K562 (cell line): ENCODE results near the gene ADNP2. TPM values are rescaled to one million over a fixed set of nuclear protein-coding genes. Genes with fewer than 3 reads are reported as not detected.

Experiments
- ATAC-seq: fragments of 200-7000 bp; cut with Tn5 transposase; 3 replicates; pipeline ENCODE4 v1.9.1; 2020; ENCODE audit warnings: moderate library complexity
- BruUV-seq: library from RNA; stranded (reverse); fragments of 400-500 nt; replicated peaks from 2 replicates; lab custom pipeline; 2021; lab: Mats Ljungman, UMichigan
- CTCF ChIA-PET: fragments of 300-600 bp; formaldehyde crosslinking; extraction: SDS; loops from one replicate; lab custom pipeline; 2021; ENCODE audit warnings: low intra/inter-chr PET ratio; lab: Yijun Ruan, JAX
- POLR2A ChIA-PET: fragments of 300-600, 350-650 bp; sonication (Branson Sonifier 250); formaldehyde crosslinking; extraction: SDS; loops from one replicate; lab custom pipeline; 2021; ENCODE audit warnings: antibody characterized with exemption, inconsistent platforms; lab: Yijun Ruan, JAX
- DNase-seq, 4 experiments: peaks; one replicate each; pipeline versions ENCODE4 v3.0.0 to v3.0.0-alpha.2; 2011 to 2018; ENCODE audit warnings: low spot score in 3 of 4, mixed read lengths in 3 of 4; ENCODE audit errors: extremely low read depth in 1 of 4
- FAIRE-seq: peaks from 2 replicates; lab custom pipeline; 2011; peaks lifted over from hg19 to GRCh38; lab: Jason Lieb, UNC
- H2AFZ ChIP-seq: 2 replicates; pipeline ENCODE4 v1.6.0; 2011; ENCODE audit warnings: low read depth, low read length, control low read depth, inconsistent platforms
- H3K27ac ChIP-seq: fragments of 200-600 bp; 3 replicates; pipeline ENCODE4 v1.8.0; 2011; ENCODE audit warnings: low read depth, mild to moderate bottlenecking, control low read depth, inconsistent platforms, low read length, moderate library complexity, mixed read lengths; ENCODE audit errors: extremely low read depth
- H3K27me3 ChIP-seq, 2 experiments: fragments of 300-600 bp in 1 of 2; 2 replicates in 1 of 2; 3 replicates in 1 of 2; pipeline versions ENCODE4 v1.6.0 to v1.8.0; 2011; ENCODE audit warnings: inconsistent platforms in 2 of 2, low read length in 2 of 2, mild to moderate bottlenecking in 1 of 2, mixed read lengths in 1 of 2, moderate library complexity in 1 of 2; ENCODE audit not compliant: control insufficient read depth in 2 of 2, insufficient read depth in 2 of 2
- H3K36me3 ChIP-seq: fragments of 300-600 bp; 3 replicates; pipeline ENCODE4 v1.8.0; 2011; ENCODE audit warnings: mild to moderate bottlenecking, low read length, inconsistent platforms; ENCODE audit not compliant: control insufficient read depth, insufficient read depth
- H3K4me1 ChIP-seq, 2 experiments: fragments of 200-600 bp in 1 of 2; replicated peaks in 1 of 2; 2 replicates in 1 of 2; 3 replicates in 1 of 2; pipeline versions ENCODE4 v1.5.1 to v1.8.0; 2011; ENCODE audit warnings: inconsistent platforms in 2 of 2, low read length in 2 of 2, mild to moderate bottlenecking in 1 of 2, mixed read lengths in 1 of 2, moderate library complexity in 1 of 2; ENCODE audit not compliant: control insufficient read depth in 2 of 2, insufficient read depth in 2 of 2
- H3K4me2 ChIP-seq: 2 replicates; pipeline ENCODE4 v1.6.1; 2011; ENCODE audit warnings: low read length, control low read depth, inconsistent platforms, mixed read lengths; ENCODE audit not compliant: insufficient read depth
- H3K4me3 ChIP-seq: fragments of 200-600 bp; sonication (generic), shearing (Covaris generic); 2 replicates; pipeline ENCODE4 v1.5.1; 2016; ENCODE audit warnings: control low read depth, inconsistent platforms
- H3K79me2 ChIP-seq: fragments of 200-600 bp; 3 replicates; pipeline ENCODE4 v1.8.0; 2011; ENCODE audit warnings: low read length, inconsistent platforms; ENCODE audit not compliant: control insufficient read depth, insufficient read depth
- H3K9ac ChIP-seq, 2 experiments: 2 replicates each; pipeline versions ENCODE4 v1.6.0 to v1.6.1; 2011; ENCODE audit warnings: low read depth in 2 of 2, low read length in 2 of 2, control low read depth in 1 of 2, inconsistent platforms in 1 of 2, mild to moderate bottlenecking in 1 of 2, mixed read lengths in 1 of 2; ENCODE audit not compliant: insufficient read depth in 1 of 2
- H3K9me1 ChIP-seq: one replicate; pipeline ENCODE4 v1.6.0; 2011; ENCODE audit warnings: inconsistent platforms, mild to moderate bottlenecking, low read length, moderate library complexity; ENCODE audit not compliant: control insufficient read depth, insufficient read depth
- H3K9me3 ChIP-seq: replicated peaks from 2 replicates; pipeline ENCODE4 v1.5.1; 2011; ENCODE audit warnings: low read depth, low read length, inconsistent platforms; ENCODE audit not compliant: control insufficient read depth, insufficient read depth
- H4K20me1 ChIP-seq: replicated peaks from 2 replicates; pipeline ENCODE4 v1.6.1; 2011; ENCODE audit warnings: low read length, inconsistent platforms, mixed read lengths; ENCODE audit not compliant: control insufficient read depth, insufficient read depth
- ETV1 ChIP-seq: fragments of 450-650 bp; conservative IDR thresholded peaks from 2 replicates; pipeline ENCODE4 v1.6.1; 2016; ENCODE audit warnings: missing genetic modification characterization, control low read depth, low read depth, missing compliant biosample characterization
- MTF1 ChIP-seq: fragments of 250-450 bp; sonication (Bioruptor Pico); IDR thresholded peaks from 2 replicates; pipeline ENCODE4 v1.9.0; 2021; ENCODE audit warnings: moderate library complexity, mild to moderate bottlenecking, inconsistent platforms, borderline replicate concordance
- NCOA6 ChIP-seq: fragments of 450-650 bp; IDR thresholded peaks from 2 replicates; pipeline ENCODE4 v1.6.1; 2017; ENCODE audit warnings: mild to moderate bottlenecking
- WGBS: fragments of 100-300 bp; shearing (Covaris generic); methylation state at CpG from one replicate; pipeline ENCODE4 v1.1.6; 2016; ENCODE audit warnings: low coverage, mixed read lengths; ENCODE audit not compliant: insufficient coverage; ENCODE audit errors: missing lambda C conversion rate; 5-methylcytosine and 5-hydroxymethylcytosine counted together
- in situ Hi-C: fragments of 300-500 bp; cut with MboI; formaldehyde crosslinking; loops from 4 replicates; pipeline ENCODE4 v1.15.0; 2018; ENCODE audit warnings: inconsistent platforms, mixed read lengths
- intact Hi-C: fragments of 100-400 bp; cut with micrococcal nuclease; formaldehyde crosslinking; loops from 2 replicates; pipeline ENCODE4 v1.14.2; 2022
- polyA plus RNA-seq, 8 experiments: library from polyadenylated mRNA; depleted of rRNA in 4 of 8; stranded (reverse) in 5 of 8; unstranded in 3 of 8; fragments of >200 nt; fragmentation: Nextera tagmentation in 2 of 8; fragmentation: Illumina TruSeq in 1 of 8; extraction: Ambion mirVana in 2 of 8; extraction: Trizol in 1 of 8; gene quantifications; 2 replicates each; pipeline versions ENCODE4 v1.2.1 to v1.2.3, GENCODE V29; 2011 to 2014; ENCODE audit warnings: inconsistent platforms in 1 of 8, missing spikeins in 1 of 8
- total RNA-seq, 7 experiments: library from RNA; depleted of rRNA in 6 of 7; stranded (reverse); fragments of >200 nt in 6 of 7; fragmentation: Illumina TruSeq in 2 of 7; extraction: Trizol in 2 of 7; gene quantifications; 2 replicates each; pipeline versions ENCODE4 v1.2.1 to v1.2.3, GENCODE V29; 2011 to 2021; ENCODE audit warnings: low replicate concordance in 1 of 7
- TF ChIP-seq, protein P1 (sequence below): sonication (generic); formaldehyde crosslinking; IDR thresholded peaks from 2 replicates; pipeline ENCODE4 v1.8.1; 2023; ENCODE audit warnings: mild to moderate bottlenecking, missing genetic modification reagents, moderate library complexity
- TF ChIP-seq, protein P2 (sequence below), 2 experiments: fragments of 450-650 bp in 1 of 2; sonication (generic) in 1 of 2; formaldehyde crosslinking in 1 of 2; IDR thresholded peaks; 2 replicates each; pipeline versions ENCODE4 v1.7.1 to v1.9.0; 2016 to 2022; ENCODE audit warnings: inconsistent platforms in 1 of 2, mild to moderate bottlenecking in 1 of 2, missing genetic modification reagents in 1 of 2

ADNP2 gene
- total and polyA plus RNA-seq, 9 of the 15 experiments (the other 6 are each of a cell fraction or from before 2014, with no cell fraction given) = 5.8 to 24.3 (median 16.0) TPM

DNA sequence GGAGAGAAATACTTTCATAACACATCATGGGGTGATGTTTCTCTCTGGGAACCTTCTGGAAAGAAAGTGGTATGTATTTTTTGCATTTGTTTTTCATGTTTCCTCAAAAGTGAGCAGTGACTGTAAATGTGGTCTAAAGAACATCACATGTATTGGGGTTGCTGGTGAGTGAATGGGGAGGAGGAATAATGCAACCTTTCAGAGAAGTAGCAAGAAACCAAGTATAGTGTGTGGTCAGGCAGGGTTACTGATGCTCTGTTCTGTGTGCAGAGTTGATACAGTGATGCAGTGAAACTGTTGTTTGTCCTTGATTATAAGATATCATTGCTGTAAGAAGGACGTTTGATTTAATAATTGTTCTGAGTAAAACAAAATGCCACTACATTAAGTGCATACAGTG, 24.1 kb downstream of the ADNP2 start (continued):
- TF ChIP-seq, protein P1, sequence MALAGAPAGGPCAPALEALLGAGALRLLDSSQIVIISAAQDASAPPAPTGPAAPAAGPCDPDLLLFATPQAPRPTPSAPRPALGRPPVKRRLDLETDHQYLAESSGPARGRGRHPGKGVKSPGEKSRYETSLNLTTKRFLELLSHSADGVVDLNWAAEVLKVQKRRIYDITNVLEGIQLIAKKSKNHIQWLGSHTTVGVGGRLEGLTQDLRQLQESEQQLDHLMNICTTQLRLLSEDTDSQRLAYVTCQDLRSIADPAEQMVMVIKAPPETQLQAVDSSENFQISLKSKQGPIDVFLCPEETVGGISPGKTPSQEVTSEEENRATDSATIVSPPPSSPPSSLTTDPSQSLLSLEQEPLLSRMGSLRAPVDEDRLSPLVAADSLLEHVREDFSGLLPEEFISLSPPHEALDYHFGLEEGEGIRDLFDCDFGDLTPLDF (CRISPR knock-in tag) = no peak
- TF ChIP-seq ETV1 (tag) = no peak
- TF ChIP-seq, all 486 proteins: peak for 0

DNA sequence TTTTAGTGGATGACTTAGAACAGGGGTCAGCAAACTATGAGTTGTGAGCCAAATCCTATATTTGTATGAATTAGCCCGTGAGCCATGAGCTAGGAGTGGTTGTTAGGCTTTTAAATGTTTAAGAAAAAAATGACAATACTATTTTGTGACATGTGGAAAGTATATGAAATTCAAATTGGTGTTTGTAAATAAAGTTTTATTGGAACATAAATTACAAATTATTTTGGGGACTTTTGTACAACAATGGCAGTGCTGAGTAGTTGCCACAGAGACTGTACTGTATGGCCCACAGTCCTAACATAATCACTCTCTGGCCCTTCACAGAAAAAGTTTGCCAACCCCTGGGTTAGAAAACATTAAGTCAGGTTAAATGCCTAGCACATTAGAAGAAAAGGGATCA, 26.1 kb downstream of the ADNP2 start:
- H3K4me2 ChIP-seq = no peak overlapping the region
- H3K4me1 ChIP-seq = no peaks in the 10 kb centered on the region
- no peaks in the 10 kb centered on the region for H4K20me1 ChIP-seq
- in situ Hi-C loops (no loop called here), intact Hi-C loops (no loop called here)
- no TSS peak for BruUV-seq
- no peak overlapping the region for H3K27ac ChIP-seq
- no peak for TF ChIP-seq MTF1
- TF ChIP-seq NCOA6 = no peak
- TF ChIP-seq, protein P2, sequence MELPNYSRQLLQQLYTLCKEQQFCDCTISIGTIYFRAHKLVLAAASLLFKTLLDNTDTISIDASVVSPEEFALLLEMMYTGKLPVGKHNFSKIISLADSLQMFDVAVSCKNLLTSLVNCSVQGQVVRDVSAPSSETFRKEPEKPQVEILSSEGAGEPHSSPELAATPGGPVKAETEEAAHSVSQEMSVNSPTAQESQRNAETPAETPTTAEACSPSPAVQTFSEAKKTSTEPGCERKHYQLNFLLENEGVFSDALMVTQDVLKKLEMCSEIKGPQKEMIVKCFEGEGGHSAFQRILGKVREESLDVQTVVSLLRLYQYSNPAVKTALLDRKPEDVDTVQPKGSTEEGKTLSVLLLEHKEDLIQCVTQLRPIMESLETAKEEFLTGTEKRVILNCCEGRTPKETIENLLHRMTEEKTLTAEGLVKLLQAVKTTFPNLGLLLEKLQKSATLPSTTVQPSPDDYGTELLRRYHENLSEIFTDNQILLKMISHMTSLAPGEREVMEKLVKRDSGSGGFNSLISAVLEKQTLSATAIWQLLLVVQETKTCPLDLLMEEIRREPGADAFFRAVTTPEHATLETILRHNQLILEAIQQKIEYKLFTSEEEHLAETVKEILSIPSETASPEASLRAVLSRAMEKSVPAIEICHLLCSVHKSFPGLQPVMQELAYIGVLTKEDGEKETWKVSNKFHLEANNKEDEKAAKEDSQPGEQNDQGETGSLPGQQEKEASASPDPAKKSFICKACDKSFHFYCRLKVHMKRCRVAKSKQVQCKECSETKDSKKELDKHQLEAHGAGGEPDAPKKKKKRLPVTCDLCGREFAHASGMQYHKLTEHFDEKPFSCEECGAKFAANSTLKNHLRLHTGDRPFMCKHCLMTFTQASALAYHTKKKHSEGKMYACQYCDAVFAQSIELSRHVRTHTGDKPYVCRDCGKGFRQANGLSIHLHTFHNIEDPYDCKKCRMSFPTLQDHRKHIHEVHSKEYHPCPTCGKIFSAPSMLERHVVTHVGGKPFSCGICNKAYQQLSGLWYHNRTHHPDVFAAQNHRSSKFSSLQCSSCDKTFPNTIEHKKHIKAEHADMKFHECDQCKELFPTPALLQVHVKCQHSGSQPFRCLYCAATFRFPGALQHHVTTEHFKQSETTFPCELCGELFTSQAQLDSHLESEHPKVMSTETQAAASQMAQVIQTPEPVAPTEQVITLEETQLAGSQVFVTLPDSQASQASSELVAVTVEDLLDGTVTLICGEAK (IDR thresholded peaks at IDR 0.05) = peak; percentile 78
- TF ChIP-seq, protein P2 (CRISPR knock-in tag; IDR thresholded peaks at IDR 0.05) = no peak
- no peaks in the 10 kb centered on the region for H3K9me1 ChIP-seq
- no peak overlapping the region for H3K9ac ChIP-seq
- whole genome bisulfite sequencing = 100% methylated on average over 1 of the region's 1 CpG
- H3K4me3 ChIP-seq = no peak overlapping the region
- POLR2A ChIA-PET = no interaction called here
- no peak for ATAC-seq
- no peaks in the 10 kb centered on the region for H3K27me3 ChIP-seq
- no peak for DNase-seq
- no peak for FAIRE-seq
- no peak overlapping the region for H2AFZ ChIP-seq
- peaks cover 20% of the 10 kb centered on the region for H3K79me2 ChIP-seq
- H3K36me3 ChIP-seq = peaks cover 78% of the 10 kb centered on the region
- no peaks in the 10 kb centered on the region for H3K9me3 ChIP-seq
- CTCF ChIA-PET = no interaction called here
